Activated naive CD8-positive, alpha-beta T cell treated with anti-CD3 and anti-CD28 coated beads for 36 hours (primary cell): ENCODE results near the gene LCLAT1. TPM values are rescaled to one million over a fixed set of nuclear protein-coding genes. Genes with fewer than 3 reads are reported as not detected.
"Not testable (repeated sequence)": the region's sequence is repeated elsewhere in the genome, so short reads cannot be mapped to it uniquely, and the experiment has no call there.

Source experiments
- DNase-seq: peaks from one replicate; pipeline ENCODE4 v3.0.0; 2021
- H3K27ac Mint-ChIP-seq: one replicate; pipeline ENCODE4 v1.8.0; 2022; ENCODE audit warnings: mild to moderate bottlenecking, moderate library complexity, mixed read lengths
- H3K27me3 Mint-ChIP-seq: one replicate; pipeline ENCODE4 v1.8.0; 2022; ENCODE audit warnings: mild to moderate bottlenecking, mixed read lengths
- H3K36me3 Mint-ChIP-seq: one replicate; pipeline ENCODE4 v1.8.0; 2021; ENCODE audit warnings: mild to moderate bottlenecking, mixed read lengths
- H3K4me1 Mint-ChIP-seq: one replicate; pipeline ENCODE4 v1.8.0; 2021; ENCODE audit warnings: mixed read lengths
- H3K4me3 Mint-ChIP-seq: one replicate; pipeline ENCODE4 v1.8.0; 2022; ENCODE audit warnings: mild to moderate bottlenecking, moderate library complexity, mixed read lengths
- H3K9me3 Mint-ChIP-seq: one replicate; pipeline ENCODE4 v1.8.0; 2022; ENCODE audit warnings: mixed read lengths
- total RNA-seq, 2 experiments: library from RNA; stranded (reverse); gene quantifications; one replicate each; pipeline ENCODE4 v1.2.3, GENCODE V29; 2021

LCLAT1 gene
- total RNA-seq, 2 experiments from 2014 or later, result 26.6 to 31.5 TPM

- peaks cover 24% of the 10 kb centered on the region for H3K36me3 Mint-ChIP-seq
- no peak overlapping the region for H3K4me3 Mint-ChIP-seq
- peaks cover 3% of the 10 kb centered on the region for H3K9me3 Mint-ChIP-seq
- H3K27me3 Mint-ChIP-seq, result no peaks in the 10 kb centered on the region
- H3K4me1 Mint-ChIP-seq, result peaks cover 52% of the 10 kb centered on the region
- peak overlapping the region; percentile 67 for H3K27ac Mint-ChIP-seq
- no peak for DNase-seq
Measured at GRCh38 chr2:30626397-30626796, 179.4 kb downstream of the LCLAT1 start.

- Mint-ChIP-seq H3K4me3 (no peak overlapping the region), H3K9me3 (peaks cover 3% of the 10 kb centered on the region), H3K27ac (no peak overlapping the region)
Measured at GRCh38 chr2:30627151-30627550, 180.1 kb downstream of the LCLAT1 start.

GRCh38 chr2:30628341-30628740 lies 181.3 kb downstream of the LCLAT1 start:
- no peak for DNase-seq
- Mint-ChIP-seq H3K36me3 (peaks cover 10% of the 10 kb centered on the region), H3K4me1 (peaks cover 42% of the 10 kb centered on the region), H3K27me3 (no peaks in the 10 kb centered on the region), H3K9me3 (peaks cover under 1% of the 10 kb centered on the region), H3K27ac (no peak overlapping the region), H3K4me3 (no peak overlapping the region)

More at GRCh38 chr2:30627151-30627550, 180.1 kb downstream of the LCLAT1 start:
- H3K36me3 Mint-ChIP-seq, result peaks cover 20% of the 10 kb centered on the region
- H3K27me3 Mint-ChIP-seq, result no peaks in the 10 kb centered on the region
- DNase-seq, result no peak
- H3K4me1 Mint-ChIP-seq, result peaks cover 48% of the 10 kb centered on the region

GRCh38 chr2:30629866-30630265 lies 182.8 kb downstream of the LCLAT1 start:
- Mint-ChIP-seq H3K27ac (no peak overlapping the region), H3K27me3 (no peaks in the 10 kb centered on the region), H3K4me1 (peaks cover 34% of the 10 kb centered on the region), H3K4me3 (no peak overlapping the region), H3K36me3 (peaks cover 2% of the 10 kb centered on the region), H3K9me3 (no peaks in the 10 kb centered on the region)
- no peak for DNase-seq

GRCh38 chr2:30631051-30631671 lies 184.1 kb downstream of the LCLAT1 start:
- Mint-ChIP-seq H3K27me3 (no peaks in the 10 kb centered on the region), H3K27ac (no peak overlapping the region), H3K9me3 (no peaks in the 10 kb centered on the region), H3K4me1 (peaks cover 22% of the 10 kb centered on the region), H3K4me3 (no peak overlapping the region), H3K36me3 (peaks cover 5% of the 10 kb centered on the region)
- DNase-seq, result no peak

GRCh38 chr2:30633039-30633438 lies 186.0 kb downstream of the LCLAT1 start:
- Mint-ChIP-seq H3K27me3 (no peaks in the 10 kb centered on the region), H3K4me1 (peaks cover 13% of the 10 kb centered on the region), H3K27ac (no peak overlapping the region), H3K36me3 (peaks cover 11% of the 10 kb centered on the region), H3K4me3 (no peak overlapping the region), H3K9me3 (no peaks in the 10 kb centered on the region)
- DNase-seq, result no peak

GRCh38 chr2:30636311-30636710 lies 189.3 kb downstream of the LCLAT1 start:
- Mint-ChIP-seq H3K27me3 (no peaks in the 10 kb centered on the region), H3K4me1 (peaks cover 3% of the 10 kb centered on the region), H3K9me3 (no peaks in the 10 kb centered on the region), H3K4me3 (no peak overlapping the region), H3K36me3 (peaks cover 19% of the 10 kb centered on the region), H3K27ac (no peak overlapping the region)
- no peak for DNase-seq

- Mint-ChIP-seq H3K27ac (no peak overlapping the region), H3K27me3 (no peaks in the 10 kb centered on the region), H3K9me3 (no peaks in the 10 kb centered on the region), H3K4me3 (no peak overlapping the region), H3K4me1 (peaks cover 2% of the 10 kb centered on the region), H3K36me3 (peaks cover 19% of the 10 kb centered on the region)
- DNase-seq, result no peak
Measured at GRCh38 chr2:30639836-30640235, 192.8 kb downstream of the LCLAT1 start.

- H3K4me3 Mint-ChIP-seq, result no peak overlapping the region
- H3K36me3 Mint-ChIP-seq, result peaks cover 12% of the 10 kb centered on the region
- H3K27me3 Mint-ChIP-seq, result no peaks in the 10 kb centered on the region
- peaks cover 2% of the 10 kb centered on the region for H3K4me1 Mint-ChIP-seq
- DNase-seq, result no peak
- no peak overlapping the region for H3K27ac Mint-ChIP-seq
- no peaks in the 10 kb centered on the region for H3K9me3 Mint-ChIP-seq
Measured at GRCh38 chr2:30641765-30642345, 194.8 kb downstream of the LCLAT1 start.

GRCh38 chr2:30643013-30643412 lies 196.0 kb downstream of the LCLAT1 start:
- not testable (repeated sequence) for H3K9me3 Mint-ChIP-seq, H3K4me3 Mint-ChIP-seq, H3K27me3 Mint-ChIP-seq, H3K27ac Mint-ChIP-seq, H3K4me1 Mint-ChIP-seq, DNase-seq
- peaks cover 10% of the 10 kb centered on the region for H3K36me3 Mint-ChIP-seq

GRCh38 chr2:30643674-30644073 lies 196.6 kb downstream of the LCLAT1 start:
- H3K4me3 Mint-ChIP-seq, result no peak overlapping the region
- H3K27ac Mint-ChIP-seq, result no peak overlapping the region
- H3K36me3 Mint-ChIP-seq, result peaks cover 10% of the 10 kb centered on the region
- H3K9me3 Mint-ChIP-seq, result no peaks in the 10 kb centered on the region
- no peaks in the 10 kb centered on the region for H3K27me3 Mint-ChIP-seq
- DNase-seq, result no peak
- H3K4me1 Mint-ChIP-seq, result peaks cover 2% of the 10 kb centered on the region

GRCh38 chr2:30645081-30645744 lies 198.2 kb downstream of the LCLAT1 start:
- no peak for DNase-seq
- peaks cover 6% of the 10 kb centered on the region for H3K36me3 Mint-ChIP-seq
- H3K27ac Mint-ChIP-seq, result no peak overlapping the region
- H3K4me1 Mint-ChIP-seq, result peaks cover 2% of the 10 kb centered on the region
- H3K4me3 Mint-ChIP-seq, result no peak overlapping the region
- H3K9me3 Mint-ChIP-seq, result no peaks in the 10 kb centered on the region
- no peaks in the 10 kb centered on the region for H3K27me3 Mint-ChIP-seq

- Mint-ChIP-seq H3K4me1 (peaks cover 2% of the 10 kb centered on the region), H3K4me3 (no peak overlapping the region), H3K27me3 (no peaks in the 10 kb centered on the region), H3K27ac (no peak overlapping the region), H3K36me3 (peaks cover 3% of the 10 kb centered on the region), H3K9me3 (no peaks in the 10 kb centered on the region)
- DNase-seq, result no peak
Measured at GRCh38 chr2:30645745-30646119, 198.7 kb downstream of the LCLAT1 start.

GRCh38 chr2:30647752-30648457 lies 200.9 kb downstream of the LCLAT1 start:
- no peaks in the 10 kb centered on the region for H3K36me3 Mint-ChIP-seq
- H3K4me1 Mint-ChIP-seq, result no peaks in the 10 kb centered on the region
- no peaks in the 10 kb centered on the region for H3K9me3 Mint-ChIP-seq
- H3K27me3 Mint-ChIP-seq, result no peaks in the 10 kb centered on the region
- H3K4me3 Mint-ChIP-seq, result no peak overlapping the region
- no peak overlapping the region for H3K27ac Mint-ChIP-seq
- no peak for DNase-seq

- DNase-seq, result no peak
- H3K4me1 Mint-ChIP-seq, result no peaks in the 10 kb centered on the region
- H3K4me3 Mint-ChIP-seq, result no peak overlapping the region
- H3K9me3 Mint-ChIP-seq, result no peaks in the 10 kb centered on the region
- no peak overlapping the region for H3K27ac Mint-ChIP-seq
- H3K27me3 Mint-ChIP-seq, result no peaks in the 10 kb centered on the region
- no peaks in the 10 kb centered on the region for H3K36me3 Mint-ChIP-seq
Measured at GRCh38 chr2:30649278-30649677, 202.2 kb downstream of the LCLAT1 start.
